ENCODE data around the gene EML4. TPM values are rescaled to one million over a fixed set of nuclear protein-coding genes. Genes with fewer than 3 reads are reported as not detected.

EML4 gene
- total and polyA plus RNA-seq, 9 of the 15 experiments (the other 6 are each of a cell fraction or from before 2014, with no cell fraction given): 14.7 to 48.3 (median 36.5) TPM

GRCh38 chr2:42186945-42187632 lies 17.9 kb downstream of the EML4 start:
- H3K4me3 ChIP-seq: no peak overlapping the region
- no peaks in the 10 kb centered on the region for H3K27me3 ChIP-seq (ENCODE audit: control insufficient read depth in 2 of 2, insufficient read depth in 2 of 2, low read length in 2 of 2)
- TF ChIP-seq ZNF740 (CRISPR knock-in tag; IDR thresholded peaks at IDR 0.05): no peak
- TF ChIP-seq ZNF740 (tag; IDR thresholded peaks at IDR 0.05): peak in 1 of 2 experiments; percentile 23; a peak in 1 of 4 replicates
- TF ChIP-seq, protein P1, sequence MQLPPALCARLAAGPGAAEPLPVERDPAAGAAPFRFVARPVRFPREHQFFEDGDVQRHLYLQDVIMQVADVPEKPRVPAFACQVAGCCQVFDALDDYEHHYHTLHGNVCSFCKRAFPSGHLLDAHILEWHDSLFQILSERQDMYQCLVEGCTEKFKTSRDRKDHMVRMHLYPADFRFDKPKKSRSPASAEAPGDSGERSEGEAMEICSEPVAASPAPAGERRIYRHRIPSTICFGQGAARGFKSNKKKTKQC (CRISPR knock-in tag; IDR thresholded peaks at IDR 0.05): no peak
- no peak for TF ChIP-seq PHF8 (IDR thresholded peaks at IDR 0.05; ENCODE audit: borderline replicate concordance, low read length)
- no peak for TF ChIP-seq VEZF1 (CRISPR knock-in tag; IDR thresholded peaks at IDR 0.05)
- TF ChIP-seq ZNF121 (CRISPR knock-in tag; conservative IDR thresholded peaks at IDR 0.05): 0 out of 2 replicates have a peak, but pooled peaks have one; percentile 22
- no peak for TF ChIP-seq BHLHE40 (IDR thresholded peaks at IDR 0.05; ENCODE audit: low read length)
- no peak for TF ChIP-seq ZNF184 (CRISPR knock-in tag; IDR thresholded peaks at IDR 0.05)
- FAIRE-seq (no peak), ATAC-seq (no peak), DNase-seq (ENCODE audit: extremely low read depth in 1 of 4, low spot score in 3 of 4) (no peak)
- no peak overlapping the region for H3K4me2 ChIP-seq (ENCODE audit: insufficient read depth, low read length)
- H3K79me2 ChIP-seq (ENCODE audit: control insufficient read depth, insufficient read depth, low read length): peaks cover 14% of the 10 kb centered on the region; the same call in 2 of the 3 replicates
- 82% methylated on average over 5 of the region's 8 CpGs for WGBS (ENCODE audit: insufficient coverage, low coverage, missing lambda C conversion rate)
- H3K27ac ChIP-seq (ENCODE audit: extremely low read depth, low read depth, low read length): no peak overlapping the region
- no peak overlapping the region for H3K9ac ChIP-seq (ENCODE audit: insufficient read depth in 1 of 2, low read depth in 2 of 2, low read length in 2 of 2)
- no TSS peak for BruUV-seq (replicated peaks)
- no peaks in the 10 kb centered on the region for H3K9me3 ChIP-seq (replicated peaks; ENCODE audit: control insufficient read depth, insufficient read depth, low read depth, low read length)
- POLR2A ChIA-PET: interaction anchor here (1.3 kb wide), 1 partner anchor 54 kb away, joined by 3 read pairs; no protein-coding TSS in a partner anchor
- no peak overlapping the region for H2AFZ ChIP-seq (ENCODE audit: low read depth, low read length)
- intact Hi-C loops (cut with micrococcal nuclease) (no loop called here), in situ Hi-C loops (cut with MboI) (no loop called here)
- H3K9me1 ChIP-seq (ENCODE audit: control insufficient read depth, insufficient read depth, low read length): no peaks in the 10 kb centered on the region
- peaks cover 0 to 6% of the 10 kb centered on the region in 2 experiments; a peak in 1 of 5 replicates for H3K4me1 ChIP-seq (replicated peaks in 1 of 2; ENCODE audit: control insufficient read depth in 2 of 2, insufficient read depth in 2 of 2, low read length in 2 of 2)
- no peaks in the 10 kb centered on the region for H4K20me1 ChIP-seq (replicated peaks; ENCODE audit: control insufficient read depth, insufficient read depth, low read length)
- H3K36me3 ChIP-seq (ENCODE audit: control insufficient read depth, insufficient read depth, low read length): no peaks in the 10 kb centered on the region
- CTCF ChIA-PET (ENCODE audit: low intra/inter-chr PET ratio): no interaction called here
